Uterus (tissue), 4 donors: ENCODE results near the gene HOTAIR. TPM values are rescaled to one million over a fixed set of nuclear protein-coding genes. Genes with fewer than 3 reads are reported as not detected.

ENCODE experiments used
- DNase-seq, 2 donors: peaks; one replicate each; pipeline ENCODE4 v3.0.0-alpha.2; 2019 to 2020
- H3K27ac ChIP-seq, 2 donors: fragments of 200-600 bp; sonication (generic); 1 replicate in 1 of 2; 2 replicates in 1 of 2; pipeline ENCODE4 v1.5.1; 2016 to 2018
- H3K27me3 ChIP-seq, 2 donors: fragments of 200-600 bp; sonication (generic); one replicate each; pipeline ENCODE4 v1.5.1; 2018 to 2019; ENCODE audit warnings: control low read depth in 1 of 2
- H3K36me3 ChIP-seq, 2 donors: fragments of 200-600 bp; sonication (generic); one replicate each; pipeline ENCODE4 v1.5.1; 2019; ENCODE audit warnings: control low read depth in 1 of 2
- H3K4me1 ChIP-seq, 2 donors: fragments of 200-600 bp; sonication (generic); one replicate each; pipeline ENCODE4 v1.5.1; 2018 to 2019; ENCODE audit warnings: control low read depth in 1 of 2
- H3K4me3 ChIP-seq, 2 donors: fragments of 200-600 bp; sonication (generic); 1 replicate in 1 of 2; 2 replicates in 1 of 2; pipeline ENCODE4 v1.5.1; 2018 to 2019; ENCODE audit warnings: mild to moderate bottlenecking in 1 of 2
- H3K9me3 ChIP-seq, 2 donors: fragments of 200-600 bp; sonication (generic); one replicate each; pipeline ENCODE4 v1.5.1; 2019; ENCODE audit warnings: control low read depth in 1 of 2
- POLR2A ChIP-seq, 2 donors: fragments of 450-650 bp; IDR thresholded peaks; one replicate each; pipeline ENCODE4 v1.6.1; 2016; ENCODE audit warnings: antibody characterized with exemption in 2 of 2, mild to moderate bottlenecking in 1 of 2, moderate library complexity in 1 of 2
- intact Hi-C: fragments of 100-400 bp; cut with DNase I; formaldehyde crosslinking; loops from one replicate; pipeline ENCODE4 v1.15.1; 2023; ENCODE audit warnings: low total_unique reads
- total RNA-seq, 4 donors: library from RNA; depleted of rRNA in 3 of 4; stranded (reverse); fragments of >200 nt in 3 of 4; gene quantifications; one replicate each; pipeline versions ENCODE4 v1.1.0 to v1.2.4, GENCODE V29; 2014 to 2023
- TF ChIP-seq, protein P1 (sequence below), 4 experiments: fragments of 200-600 bp in 2 of 4; fragments of 450-650 bp in 2 of 4; sonication (generic) in 2 of 4; IDR thresholded peaks; one replicate each; pipeline ENCODE4 v1.5.1; 2016 to 2019; ENCODE audit warnings: antibody characterized with exemption in 4 of 4, mild to moderate bottlenecking in 2 of 4, moderate library complexity in 1 of 4
- donor health status: DM: yes; HTN: yes; CAD: no.

Gene HOTAIR
- total RNA-seq, 4 donors from 2014 or later: 1.2 to 4.1 (median 2.1) TPM; not detected in 1

DNA sequence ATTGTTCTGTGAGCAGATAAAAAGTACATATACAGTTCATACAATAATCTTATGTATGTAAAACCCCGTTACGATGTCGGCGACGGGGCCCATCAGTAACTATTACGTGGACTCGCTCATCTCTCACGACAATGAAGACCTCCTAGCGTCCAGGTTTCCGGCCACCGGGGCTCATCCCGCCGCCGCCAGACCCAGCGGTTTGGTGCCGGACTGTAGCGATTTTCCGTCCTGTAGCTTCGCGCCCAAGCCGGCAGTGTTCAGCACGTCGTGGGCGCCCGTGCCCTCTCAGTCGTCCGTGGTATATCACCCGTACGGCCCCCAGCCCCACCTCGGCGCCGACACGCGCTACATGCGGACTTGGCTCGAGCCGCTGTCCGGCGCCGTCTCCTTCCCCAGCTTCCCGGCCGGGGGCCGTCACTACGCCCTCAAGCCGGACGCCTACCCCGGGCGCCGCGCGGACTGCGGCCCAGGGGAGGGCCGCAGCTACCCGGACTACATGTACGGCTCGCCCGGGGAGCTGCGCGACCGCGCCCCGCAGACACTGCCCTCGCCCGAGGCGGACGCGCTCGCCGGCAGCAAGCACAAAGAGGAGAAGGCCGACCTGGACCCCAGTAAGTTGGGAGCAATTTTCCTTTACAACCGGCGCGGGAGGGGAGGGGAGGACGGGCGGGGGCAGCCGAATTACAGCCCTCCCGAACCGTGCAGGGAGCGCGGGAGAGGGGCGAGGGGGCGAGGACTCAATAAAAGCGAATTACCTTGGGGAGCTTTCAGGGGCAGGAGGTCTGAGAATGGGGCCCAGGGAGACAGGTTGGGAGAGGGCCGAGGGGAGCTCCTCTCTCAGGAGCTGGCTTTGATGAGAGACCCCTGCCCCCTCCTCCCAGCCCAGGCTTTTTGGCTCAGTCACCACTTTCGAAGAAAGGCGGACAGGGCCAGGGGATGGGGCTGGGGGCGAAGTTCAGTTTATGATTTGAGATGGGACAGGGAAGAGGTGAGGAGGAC is 25.7 kb upstream of the HOTAIR start, which contains the start of gene HOXC9:
Gene HOXC9 (plus strand): TSS at position 46 of the 999 bp plus-strand sequence. CDS start 28 bp downstream, at position 74.
- intact Hi-C loops: no loop called here
- H3K4me3 ChIP-seq: peak within 1 kb of the TSS; percentile 15 to 48
- TF ChIP-seq, protein P1, sequence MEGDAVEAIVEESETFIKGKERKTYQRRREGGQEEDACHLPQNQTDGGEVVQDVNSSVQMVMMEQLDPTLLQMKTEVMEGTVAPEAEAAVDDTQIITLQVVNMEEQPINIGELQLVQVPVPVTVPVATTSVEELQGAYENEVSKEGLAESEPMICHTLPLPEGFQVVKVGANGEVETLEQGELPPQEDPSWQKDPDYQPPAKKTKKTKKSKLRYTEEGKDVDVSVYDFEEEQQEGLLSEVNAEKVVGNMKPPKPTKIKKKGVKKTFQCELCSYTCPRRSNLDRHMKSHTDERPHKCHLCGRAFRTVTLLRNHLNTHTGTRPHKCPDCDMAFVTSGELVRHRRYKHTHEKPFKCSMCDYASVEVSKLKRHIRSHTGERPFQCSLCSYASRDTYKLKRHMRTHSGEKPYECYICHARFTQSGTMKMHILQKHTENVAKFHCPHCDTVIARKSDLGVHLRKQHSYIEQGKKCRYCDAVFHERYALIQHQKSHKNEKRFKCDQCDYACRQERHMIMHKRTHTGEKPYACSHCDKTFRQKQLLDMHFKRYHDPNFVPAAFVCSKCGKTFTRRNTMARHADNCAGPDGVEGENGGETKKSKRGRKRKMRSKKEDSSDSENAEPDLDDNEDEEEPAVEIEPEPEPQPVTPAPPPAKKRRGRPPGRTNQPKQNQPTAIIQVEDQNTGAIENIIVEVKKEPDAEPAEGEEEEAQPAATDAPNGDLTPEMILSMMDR (IDR thresholded peaks at IDR 0.05): no peak
- TF ChIP-seq POLR2A (IDR thresholded peaks at IDR 0.05): no peak
- H3K27me3 ChIP-seq: peaks cover 23 to 57% of the 10 kb centered on the region in 2 donors
- H3K27ac ChIP-seq: peak within 1 kb of the TSS in 1 of 2 donors; percentile 49
- H3K36me3 ChIP-seq: no peaks in the 10 kb centered on the region
- H3K4me1 ChIP-seq: peaks cover 0 to 8% of the 10 kb centered on the region in 2 donors
- no peaks in the 10 kb centered on the region for H3K9me3 ChIP-seq
- no peak for DNase-seq

DNA sequence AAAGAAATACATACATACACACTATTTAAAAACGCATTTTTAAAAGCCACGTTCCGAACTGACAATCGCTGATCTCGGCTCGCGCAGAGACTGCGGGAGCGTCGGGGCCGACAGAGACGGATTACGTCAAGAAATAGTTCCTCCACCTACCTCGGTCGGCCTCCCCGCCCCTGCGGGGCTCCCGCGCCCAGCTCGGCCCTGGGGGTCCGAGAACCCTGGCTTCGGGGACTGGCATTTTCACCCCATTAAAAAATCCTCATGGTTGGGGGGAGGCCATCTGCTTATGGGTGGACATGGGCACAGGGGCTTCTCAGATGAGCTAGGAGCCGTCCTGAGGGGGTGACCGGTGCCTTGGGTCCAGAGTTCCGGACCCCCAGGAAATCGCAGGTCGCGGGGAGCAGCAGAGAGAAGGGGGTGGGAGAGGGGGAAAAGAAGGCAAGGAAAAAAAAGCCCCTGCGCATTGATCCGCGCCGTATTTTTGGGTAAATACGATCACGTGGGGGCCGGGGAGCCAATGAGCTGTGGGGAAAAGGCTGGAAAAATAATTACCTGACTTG is 24.9 kb upstream of the HOTAIR start:
- Histone ChIP-seq H3K36me3 (no peaks in the 10 kb centered on the region), H3K4me1 (peaks cover 0 to 15% of the 10 kb centered on the region in 2 donors), H3K27ac (peak overlapping the region in 1 of 2 donors; percentile 49), H3K4me3 (peak overlapping the region; percentile 15 to 48), H3K9me3 (no peaks in the 10 kb centered on the region), H3K27me3 (peaks cover 29 to 64% of the 10 kb centered on the region in 2 donors)
- intact Hi-C loops: no loop called here
- TF ChIP-seq, protein P1 (IDR thresholded peaks at IDR 0.05): no peak
- no peak for TF ChIP-seq POLR2A (IDR thresholded peaks at IDR 0.05)
- DNase-seq: peak in 1 of 2 donors; percentile 70

- peaks cover 36 to 72% of the 10 kb centered on the region in 2 donors for H3K27me3 ChIP-seq
- DNase-seq: no peak
- H3K4me3 ChIP-seq: no peak overlapping the region
- intact Hi-C loops: no loop called here
- peaks cover 0 to 22% of the 10 kb centered on the region in 2 donors for H3K4me1 ChIP-seq
- no peaks in the 10 kb centered on the region for H3K9me3 ChIP-seq
- H3K36me3 ChIP-seq: no peaks in the 10 kb centered on the region
- peak overlapping the region in 1 of 2 donors; percentile 49 for H3K27ac ChIP-seq
- TF ChIP-seq POLR2A (IDR thresholded peaks at IDR 0.05): no peak
- TF ChIP-seq, protein P1 (IDR thresholded peaks at IDR 0.05): no peak
Measured at GRCh38 chr12:53998900-53999236, 24.1 kb upstream of the HOTAIR start.

- peaks cover 0 to 22% of the 10 kb centered on the region in 2 donors for H3K4me1 ChIP-seq
- peaks cover 37 to 74% of the 10 kb centered on the region in 2 donors for H3K27me3 ChIP-seq
- H3K27ac ChIP-seq: no peak overlapping the region
- no peak for DNase-seq
- H3K4me3 ChIP-seq: no peak overlapping the region
- intact Hi-C loops: no loop called here
- H3K36me3 ChIP-seq: no peaks in the 10 kb centered on the region
- no peaks in the 10 kb centered on the region for H3K9me3 ChIP-seq
- no peak for TF ChIP-seq POLR2A (IDR thresholded peaks at IDR 0.05)
- TF ChIP-seq, protein P1 (IDR thresholded peaks at IDR 0.05): no peak
Measured at GRCh38 chr12:53998110-53998899, 23.6 kb upstream of the HOTAIR start.
